Heart right ventricle (tissue), 16 donors: ENCODE results near the gene POLRMT. TPM values are rescaled to one million over a fixed set of nuclear protein-coding genes. Genes with fewer than 3 reads are reported as not detected.
A peak's percentile ranks its signal among the peaks of the same experiment; 100 is the strongest.

Experiments
- ATAC-seq, 8 donors: fragments of 200-7000 bp; cut with Tn5 transposase; one replicate each; pipeline ENCODE4 v1.9.1; 2020; ENCODE audit warnings: mild to moderate bottlenecking in 8 of 8, moderate library complexity in 8 of 8, moderate number of reproducible peaks in 1 of 8
- DNase-seq, 2 donors: peaks; one replicate each; pipeline ENCODE4 v3.0.0-alpha.2; 2020
- H3K27ac ChIP-seq, 10 donors: fragments of 200-600 bp; sonication (generic) in 2 of 10; one replicate each; pipeline versions ENCODE4 v1.5.0 to v1.8.0; 2020 to 2022; ENCODE audit warnings: mild to moderate bottlenecking in 3 of 10
- H3K27me3 ChIP-seq, 7 donors: fragments of 200-600 bp; one replicate each; pipeline ENCODE4 v1.8.0; 2021 to 2022; ENCODE audit warnings: mild to moderate bottlenecking in 2 of 7
- H3K36me3 ChIP-seq, 9 donors: fragments of 200-600 bp; sonication (generic) in 1 of 9; one replicate each; pipeline versions ENCODE4 v1.5.0 to v1.8.0; 2020 to 2022; ENCODE audit warnings: mild to moderate bottlenecking in 2 of 9
- H3K4me1 ChIP-seq, 9 donors: fragments of 200-600 bp; sonication (generic) in 1 of 9; one replicate each; pipeline versions ENCODE4 v1.5.0 to v1.8.0; 2020 to 2022; ENCODE audit warnings: mild to moderate bottlenecking in 4 of 9
- H3K4me3 ChIP-seq, 10 donors: fragments of 200-600 bp; sonication (generic) in 2 of 10; one replicate each; pipeline versions ENCODE4 v1.5.0 to v1.8.0; 2020 to 2022; ENCODE audit warnings: mild to moderate bottlenecking in 7 of 10, moderate library complexity in 2 of 10
- H3K9me3 ChIP-seq, 11 donors: fragments of 200-600 bp in 10 of 11; sonication (generic) in 2 of 11; one replicate each; pipeline versions ENCODE4 v1.5.0 to v1.8.0; 2013 to 2022; ENCODE audit warnings: mild to moderate bottlenecking in 2 of 11, control low read depth in 1 of 11, moderate library complexity in 1 of 11
- CTCF ChIP-seq, 9 donors: fragments of 200-600 bp; sonication (generic) in 2 of 9; IDR thresholded peaks; one replicate each; pipeline versions ENCODE4 v1.5.0 to v1.8.0; 2021 to 2022; ENCODE audit warnings: antibody characterized with exemption in 9 of 9, mild to moderate bottlenecking in 5 of 9, moderate library complexity in 1 of 9
- WGBS, 2 donors: extraction: QIAGEN DNeasy Blood & Tissue Kit; methylation state at CpG; one replicate each; pipeline ENCODE4 v1.1.7; 2013; ENCODE audit warnings: inconsistent platforms in 1 of 2; 5-methylcytosine and 5-hydroxymethylcytosine counted together
- intact Hi-C, 10 donors: fragments of 100-400 bp; cut with DNase I; formaldehyde crosslinking; loops; one replicate each; pipeline versions ENCODE4 v1.11.1 to v1.14.2; 2022
- polyA plus RNA-seq, 2 donors: library from polyadenylated mRNA; stranded (reverse); fragments of 200-250 nt; gene quantifications; one replicate each; pipeline ENCODE4 v1.2.3, GENCODE V29; 2013
- total RNA-seq, 10 donors: library from RNA; stranded (reverse); fragmentation: NEBNext Ultra II Directional in 3 of 10; extraction: Animal tissue kit (Norgen Biotek cat#: 25700) in 3 of 10; gene quantifications; one replicate each; pipeline versions ENCODE4 v1.2.1 to v1.2.4, GENCODE V29; 2021 to 2023
- donor health status: Arrhythmogenic right ventricular cardiomyopathy.
- donor health status: ischemic (EF 13 %, LVEDD 7.1; RV severe dilation, severe dysfunction).
- donor health status: healthy with polysubstance abuse.
- donor health status: DM: no; HTN: yes; CAD: no.
- donor health status: DM: no; HTN: no; CAD: no.
- donor health status: ischemic (EF 25% LVEDD 6.9; RV normal size, moderate dysfunction).
- donor health status: ischemic (EF 25% LVEDD 5.7; RV mildly dilated, moderate dysfunction).
- donor health status: healthy.
- donor health status: DM: yes; HTN: yes; CAD: no.
- donor health status: Ischemic cardiomyopathy.
- donor health status: ischemic (EF 35%, LVEDD 5.7; RV mildly dilated, moderate dysfunction).
- donor health status: nonischemic (EF 11% LVEDD 7.7; RV severe dilation, severe dysfunction).
- donor health status: DM: yes; HTN: yes; CAD: no.
- donor health status: PGD.
- donor health status: ischemic (EF 29% LVEDD 5.4; RV normal size, mild dysfunction).
- donor health status: nonischemic (EF 23%, LVEDD 6.1; RV moderate dilation, normal function).

Gene POLRMT
- total and polyA plus RNA-seq, 12 donors, result 37.2 to 159 (median 45.3) TPM

GRCh38 chr19:575527-576506 is 57.5 kb downstream of the POLRMT start:
- Histone ChIP-seq H3K36me3 (peaks cover 0 to 33% (median 6%) of the 10 kb centered on the region in 9 donors), H3K27me3 (no peaks in the 10 kb centered on the region), H3K9me3 (no peaks in the 10 kb centered on the region), H3K4me1 (peaks cover 27 to 89% (median 67%) of the 10 kb centered on the region in 9 donors), H3K4me3 (peak overlapping the region; percentile 47 to 100 (median 93)), H3K27ac (peak overlapping the region; percentile 93 to 98 (median 96))
- DNase-seq (peak; percentile 77), ATAC-seq (peak; percentile 18 to 69 (median 50))
- 26 to 38% methylated on average over 38 of the region's 38 CpGs for WGBS, 2 donors
- intact Hi-C loops, result no loop called here
- TF ChIP-seq CTCF (IDR thresholded peaks at IDR 0.05), result no peak

GRCh38 chr19:574658-575526 is 58.4 kb downstream of the POLRMT start:
- 19 to 28% methylated on average over 32 of the region's 32 CpGs for WGBS, 2 donors
- ATAC-seq (peak; percentile 13 to 67 (median 46)), DNase-seq (peak; percentile 66 to 69)
- H3K27me3 ChIP-seq, result no peaks in the 10 kb centered on the region
- H3K4me3 ChIP-seq, result peak overlapping the region; percentile 6 to 100 (median 93)
- peaks cover 0 to 24% (median 6%) of the 10 kb centered on the region in 9 donors for H3K36me3 ChIP-seq
- H3K27ac ChIP-seq, result peak overlapping the region; percentile 85 to 98 (median 96)
- H3K4me1 ChIP-seq, result peaks cover 27 to 82% (median 64%) of the 10 kb centered on the region in 9 donors
- H3K9me3 ChIP-seq, result no peaks in the 10 kb centered on the region
- intact Hi-C loops, result loop anchor here in 1 of 10 donors (5.0 kb wide), 1 partner anchor 43 kb away; the partner anchor contains the start of gene CDC34
- no peak for TF ChIP-seq CTCF (IDR thresholded peaks at IDR 0.05)

- no peaks in the 10 kb centered on the region for H3K9me3 ChIP-seq
- H3K4me1 ChIP-seq, result peaks cover 24 to 68% (median 63%) of the 10 kb centered on the region in 9 donors
- no peak for DNase-seq
- no peak for TF ChIP-seq CTCF (IDR thresholded peaks at IDR 0.05)
- peak overlapping the region; percentile 74 to 100 (median 96) for H3K4me3 ChIP-seq
- ATAC-seq, result no peak
- intact Hi-C loops, result loop anchor here in 4 of 10 donors (2.0 to 5.0 kb wide), 3 partner anchors 41 to 67 kb away; partner anchors contain the start of genes CDC34 (in 1 of the 4) and TPGS1 (in 1 of the 4)
- H3K27ac ChIP-seq, result peak overlapping the region; percentile 85 to 98 (median 96)
- 2% methylated on average over 15 of the region's 15 CpGs for WGBS, 2 donors
- no peaks in the 10 kb centered on the region for H3K27me3 ChIP-seq
- peaks cover 0 to 11% (median 0%) of the 10 kb centered on the region in 9 donors for H3K36me3 ChIP-seq
Observed at GRCh38 chr19:573519-573825, 59.9 kb downstream of the POLRMT start.
